MG63 (cell line): ENCODE results near the gene BMP7. TPM values are rescaled to one million over a fixed set of nuclear protein-coding genes. Genes with fewer than 3 reads are reported as not detected.
"Not testable (repeated sequence)": the region's sequence is repeated elsewhere in the genome, so short reads cannot be mapped to it uniquely, and the experiment has no call there.

Experiments
- DNase-seq: peaks from one replicate; pipeline ENCODE4 v3.0.0-alpha.2; 2020
- H3K27me3 ChIP-seq: fragments of 250-450 bp; sonication (Bioruptor Pico); 2 replicates; pipeline ENCODE4 v1.5.1; 2020; ENCODE audit warnings: mild to moderate bottlenecking, moderate library complexity
- H3K36me3 ChIP-seq: fragments of 250-450 bp; sonication (Bioruptor Pico); 2 replicates; pipeline ENCODE4 v1.5.1; 2020; ENCODE audit warnings: mild to moderate bottlenecking, moderate library complexity
- H3K4me3 ChIP-seq: fragments of 250-450 bp; sonication (Bioruptor Pico); 2 replicates; pipeline ENCODE4 v1.5.1; 2020; ENCODE audit warnings: mild to moderate bottlenecking, moderate library complexity
- H3K9me3 ChIP-seq: fragments of 250-450 bp; sonication (Bioruptor Pico); 2 replicates; pipeline ENCODE4 v1.5.1; 2020; ENCODE audit warnings: mild to moderate bottlenecking, moderate library complexity
- total RNA-seq: library from RNA; depleted of rRNA; stranded (reverse); fragments of >200 nt; shearing (Covaris generic); gene quantifications from 2 replicates; pipeline ENCODE4 v1.2.3, GENCODE V29; 2014; ENCODE audit warnings: low replicate concordance

The BMP7 gene
- total RNA-seq, 1 experiment from 2014 or later, result 10.7 TPM

DNA sequence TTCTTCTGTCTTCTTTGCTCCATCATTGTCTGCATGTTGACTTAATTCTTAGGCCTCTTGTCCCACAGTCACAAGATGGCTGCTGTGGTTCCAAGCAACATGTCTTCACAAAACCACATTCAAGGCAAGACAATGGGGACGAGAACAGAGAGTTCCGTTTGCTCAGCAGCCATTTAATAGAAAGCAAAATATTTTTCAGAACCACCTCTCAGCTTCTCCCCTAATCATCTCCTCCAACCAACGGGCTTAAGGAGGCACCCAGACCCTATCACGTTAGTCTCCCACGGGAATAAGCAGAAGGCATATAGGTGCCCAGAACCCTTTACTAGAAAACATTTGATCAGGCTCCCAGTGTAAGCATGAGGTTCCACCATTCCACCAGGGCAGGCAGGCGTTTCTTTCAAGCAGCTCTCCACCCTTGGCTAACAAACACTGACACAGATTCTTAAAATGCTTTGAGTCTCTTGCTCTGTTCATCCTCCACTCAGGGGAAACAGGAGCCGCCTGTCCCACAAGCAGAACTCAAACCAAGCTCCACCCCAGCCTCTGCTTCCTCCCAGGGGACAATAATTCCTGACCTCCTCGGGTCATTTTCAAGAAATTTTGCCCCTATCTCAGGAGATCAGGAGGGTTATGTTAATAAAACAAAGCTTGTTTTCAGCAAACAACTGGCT, 19.0 kb downstream of the BMP7 start:
- Histone ChIP-seq H3K36me3 (no peaks in the 10 kb centered on the region), H3K9me3 (no peaks in the 10 kb centered on the region), H3K4me3 (no peak overlapping the region), H3K27me3 (no peaks in the 10 kb centered on the region)
- DNase-seq, result no peak

GRCh38 chr20:57245997-57246396, 20.4 kb downstream of the BMP7 start:
- Histone ChIP-seq H3K27me3 (no peaks in the 10 kb centered on the region), H3K9me3 (no peaks in the 10 kb centered on the region), H3K4me3 (no peak overlapping the region), H3K36me3 (no peaks in the 10 kb centered on the region)
- DNase-seq, result no peak

DNA sequence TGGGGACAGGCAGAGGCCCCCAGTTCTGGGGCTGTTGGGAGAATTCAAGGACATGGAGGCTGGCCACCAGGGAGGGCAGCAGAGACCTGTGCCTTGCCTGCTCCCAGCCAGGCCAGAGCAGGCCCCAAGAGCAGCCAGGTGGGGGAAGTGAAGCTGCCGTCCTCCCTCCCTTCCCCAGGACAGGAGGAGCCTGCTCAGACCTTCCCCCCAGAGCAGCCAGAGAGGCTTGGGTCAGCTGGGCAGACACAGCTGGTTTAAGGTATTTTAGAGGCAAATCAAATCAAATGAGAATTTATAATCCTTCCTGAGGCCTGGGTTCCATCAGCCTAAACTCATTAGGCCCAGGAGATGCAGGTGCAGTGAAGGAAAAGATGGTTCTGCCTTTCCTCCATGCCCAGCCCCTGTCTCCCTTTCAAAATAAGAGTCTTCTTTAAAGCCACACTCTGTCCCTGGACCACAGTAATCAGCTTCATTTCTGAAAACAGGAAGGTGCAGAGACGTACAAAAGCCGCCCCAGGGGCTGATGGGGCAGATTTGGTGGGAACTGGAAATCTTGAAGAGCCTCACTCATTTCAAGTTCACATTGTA, 21.7 kb downstream of the BMP7 start:
- Histone ChIP-seq H3K9me3 (peaks cover 5% of the 10 kb centered on the region; the same call in 1 of the 2 replicates), H3K4me3 (no peak overlapping the region), H3K27me3 (no peaks in the 10 kb centered on the region), H3K36me3 (no peaks in the 10 kb centered on the region; the same call in 1 of the 2 replicates)
- no peak for DNase-seq

GRCh38 chr20:57244221-57244585, 22.2 kb downstream of the BMP7 start:
- H3K4me3 ChIP-seq, result no peak overlapping the region
- H3K27me3 ChIP-seq, result no peaks in the 10 kb centered on the region
- peaks cover 6% of the 10 kb centered on the region; the same call in 1 of the 2 replicates for H3K9me3 ChIP-seq
- no peaks in the 10 kb centered on the region; the same call in 1 of the 2 replicates for H3K36me3 ChIP-seq
- no peak for DNase-seq

- H3K36me3 ChIP-seq, result no peaks in the 10 kb centered on the region; the same call in none of the 2 replicates
- H3K9me3 ChIP-seq, result peaks cover 6% of the 10 kb centered on the region; the same call in 1 of the 2 replicates
- no peak overlapping the region for H3K4me3 ChIP-seq
- H3K27me3 ChIP-seq, result no peaks in the 10 kb centered on the region
- DNase-seq, result no peak
Observed at GRCh38 chr20:57243480-57244220, 22.8 kb downstream of the BMP7 start.

- no peaks in the 10 kb centered on the region for H3K27me3 ChIP-seq
- no peak overlapping the region for H3K4me3 ChIP-seq
- no peaks in the 10 kb centered on the region; the same call in none of the 2 replicates for H3K36me3 ChIP-seq
- peaks cover 6% of the 10 kb centered on the region; the same call in 1 of the 2 replicates for H3K9me3 ChIP-seq
- DNase-seq, result no peak
Observed at GRCh38 chr20:57242414-57242813, 24.0 kb downstream of the BMP7 start.

DNA sequence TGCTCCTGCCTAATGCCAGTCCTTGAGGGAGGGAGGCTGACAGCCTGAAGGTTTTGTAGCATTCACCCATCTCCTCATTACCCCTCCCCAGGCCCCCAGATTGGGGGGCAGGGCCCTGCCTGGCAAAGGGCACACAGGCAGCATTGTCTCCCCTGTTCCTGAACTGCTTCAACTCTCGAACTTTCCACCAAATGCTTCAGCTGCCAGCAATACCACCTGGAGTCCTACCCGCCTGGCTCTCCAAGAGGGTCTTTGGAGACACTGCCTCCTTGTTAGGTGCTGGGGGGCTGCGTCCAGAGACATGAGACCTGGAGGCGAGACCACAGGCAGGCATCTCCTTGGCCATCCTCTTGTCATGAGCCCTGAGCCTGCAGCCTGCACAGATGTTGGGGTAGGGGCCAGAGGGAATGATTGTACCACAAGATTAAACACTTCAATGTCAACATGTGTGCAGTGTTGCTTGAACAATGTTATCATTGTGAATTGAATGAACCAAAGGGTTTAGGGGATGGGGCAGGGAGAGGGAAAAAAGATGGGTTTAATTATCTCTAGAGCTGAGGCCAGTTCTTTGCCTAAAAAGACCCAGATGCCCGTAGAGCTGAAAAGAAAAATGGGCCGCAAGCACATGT, 25.0 kb downstream of the BMP7 start:
- Histone ChIP-seq H3K27me3 (no peaks in the 10 kb centered on the region), H3K4me3 (no peak overlapping the region), H3K9me3 (peaks cover 6% of the 10 kb centered on the region; the same call in 1 of the 2 replicates), H3K36me3 (no peaks in the 10 kb centered on the region; the same call in none of the 2 replicates)
- DNase-seq, result no peak

- DNase-seq, result no peak
- H3K27me3 ChIP-seq, result no peaks in the 10 kb centered on the region
- H3K4me3 ChIP-seq, result no peak overlapping the region
- peaks cover 6% of the 10 kb centered on the region; the same call in 1 of the 2 replicates for H3K9me3 ChIP-seq
- H3K36me3 ChIP-seq, result no peaks in the 10 kb centered on the region; the same call in none of the 2 replicates
Observed at GRCh38 chr20:57240581-57241362, 25.7 kb downstream of the BMP7 start.

GRCh38 chr20:57239725-57240124, 26.7 kb downstream of the BMP7 start:
- H3K9me3 ChIP-seq, H3K4me3 ChIP-seq, H3K36me3 ChIP-seq, H3K27me3 ChIP-seq, DNase-seq: not testable (repeated sequence)

DNA sequence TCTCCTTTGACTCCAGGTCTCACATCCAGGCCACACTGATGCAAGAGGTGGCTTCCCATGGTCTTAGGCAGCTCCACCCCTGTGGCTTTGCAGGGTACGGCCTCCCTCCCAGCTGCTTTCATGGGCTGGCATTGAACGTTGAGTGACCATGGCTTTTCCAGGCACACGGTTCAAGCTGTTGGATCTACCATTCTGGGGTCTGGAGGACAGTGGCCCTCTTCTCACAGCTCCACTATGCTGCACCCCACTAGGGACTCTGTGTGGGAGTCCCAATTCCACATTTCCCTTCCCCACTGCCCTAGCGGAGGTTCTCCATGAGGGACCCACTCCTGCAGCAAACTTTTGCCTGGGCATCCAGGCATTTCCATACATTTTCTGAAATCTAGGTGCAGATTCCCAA, 27.1 kb downstream of the BMP7 start:
- DNase-seq, H3K4me3 ChIP-seq, H3K36me3 ChIP-seq, H3K9me3 ChIP-seq, H3K27me3 ChIP-seq: not testable (repeated sequence)

DNA sequence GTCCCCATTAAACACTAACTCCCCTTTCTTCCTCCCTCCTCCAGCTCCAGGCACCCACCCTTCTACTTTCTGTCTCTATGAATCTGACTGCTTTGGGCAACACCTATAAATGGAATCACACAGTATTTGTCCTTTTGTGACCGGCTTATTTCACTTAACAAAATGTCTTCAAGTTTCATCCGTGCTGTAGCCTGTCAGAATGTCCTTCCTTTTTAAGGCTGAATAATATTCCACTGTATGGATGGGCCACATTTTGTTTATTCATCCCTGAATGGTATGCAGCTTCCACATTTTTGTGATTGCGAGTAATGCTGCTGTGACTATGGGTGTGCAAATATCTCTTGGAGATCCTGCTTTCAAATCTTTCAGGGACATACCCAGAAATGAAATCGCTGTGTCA, 28.4 kb downstream of the BMP7 start:
- H3K27me3 ChIP-seq, result no peaks in the 10 kb centered on the region
- peaks cover 6% of the 10 kb centered on the region; the same call in 1 of the 2 replicates for H3K9me3 ChIP-seq
- H3K36me3 ChIP-seq, result no peaks in the 10 kb centered on the region; the same call in none of the 2 replicates

GRCh38 chr20:57237585-57237953, 28.9 kb downstream of the BMP7 start:
- Histone ChIP-seq H3K9me3 (peaks cover 6% of the 10 kb centered on the region; the same call in 1 of the 2 replicates), H3K36me3 (no peaks in the 10 kb centered on the region; the same call in none of the 2 replicates), H3K27me3 (no peaks in the 10 kb centered on the region), H3K4me3 (no peak overlapping the region)
- DNase-seq, result no peak

More for the DNA sequence above, 28.4 kb downstream of the BMP7 start:
- H3K4me3 ChIP-seq, result no peak overlapping the region
- DNase-seq, result no peak

DNA sequence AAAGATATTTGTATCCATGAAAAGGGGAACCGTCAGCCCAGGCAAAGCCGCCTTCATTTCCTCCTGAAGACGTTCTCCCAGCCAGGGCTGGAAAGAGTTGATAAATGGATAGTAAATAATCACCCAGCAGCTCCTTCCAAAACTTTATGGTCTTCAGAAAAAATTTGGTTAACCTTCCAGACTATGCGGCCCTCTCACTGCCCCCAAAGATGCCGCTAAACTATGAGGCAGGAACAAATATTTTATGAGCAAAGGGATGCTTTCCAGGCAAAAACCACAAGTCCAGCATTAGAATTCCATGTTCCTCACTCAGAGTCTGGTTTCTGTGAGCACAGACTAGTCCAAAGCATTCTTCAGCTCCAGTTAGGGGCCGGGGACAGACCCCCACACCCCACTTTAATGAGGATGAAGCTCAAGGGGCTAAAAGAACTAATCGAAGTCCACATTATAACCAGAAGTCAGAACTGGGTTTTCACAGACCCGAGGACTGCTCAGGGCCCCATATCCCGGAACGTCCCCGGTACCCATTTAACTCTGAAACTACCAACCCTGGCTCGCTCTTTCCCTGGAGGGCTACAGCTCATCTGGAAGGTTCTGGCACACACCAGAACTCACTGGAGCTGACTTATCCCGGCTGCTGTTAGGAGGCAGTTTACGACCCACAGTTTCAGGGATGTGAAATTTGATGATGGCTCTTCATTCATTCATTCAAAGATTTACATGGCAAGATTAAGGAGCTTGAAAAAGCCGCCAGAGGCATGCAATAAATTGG, 29.4 kb downstream of the BMP7 start:
- H3K9me3 ChIP-seq, result peaks cover 6% of the 10 kb centered on the region; the same call in 1 of the 2 replicates
- no peaks in the 10 kb centered on the region; the same call in none of the 2 replicates for H3K36me3 ChIP-seq

GRCh38 chr20:57234556-57235251, 31.7 kb downstream of the BMP7 start:
- DNase-seq, result no peak
- Histone ChIP-seq H3K4me3 (no peak overlapping the region), H3K36me3 (no peaks in the 10 kb centered on the region; the same call in none of the 2 replicates), H3K27me3 (no peaks in the 10 kb centered on the region), H3K9me3 (peaks cover 1% of the 10 kb centered on the region; the same call in 1 of the 2 replicates)

More for the DNA sequence above, 29.4 kb downstream of the BMP7 start:
- DNase-seq, result no peak
- H3K4me3 ChIP-seq, result no peak overlapping the region
- no peaks in the 10 kb centered on the region for H3K27me3 ChIP-seq

GRCh38 chr20:57231951-57232428, 34.5 kb downstream of the BMP7 start:
- Histone ChIP-seq H3K4me3 (no peak overlapping the region), H3K36me3 (no peaks in the 10 kb centered on the region), H3K9me3 (no peaks in the 10 kb centered on the region), H3K27me3 (no peaks in the 10 kb centered on the region)
- DNase-seq, result no peak
